NT2/D1 (cell line): ENCODE results near the gene MITF.

Experiments
- DNase-seq: peaks from one replicate; pipeline ENCODE4 v3.0.0-alpha.2; 2011; ENCODE audit warnings: low read depth, low spot score
- H3K27me3 ChIP-seq: 2 replicates; pipeline ENCODE4 v1.6.0; 2011; ENCODE audit warnings: mild to moderate bottlenecking; ENCODE audit not compliant: insufficient read length, insufficient read depth
- H3K36me3 ChIP-seq: 2 replicates; pipeline ENCODE4 v1.6.1; 2011; ENCODE audit warnings: mild to moderate bottlenecking, low read length, mixed read lengths; ENCODE audit not compliant: insufficient read depth, insufficient read length
- H3K4me1 ChIP-seq: 2 replicates; pipeline ENCODE4 v1.5.1; 2011; ENCODE audit not compliant: insufficient read depth, insufficient read length
- H3K4me3 ChIP-seq: 2 replicates; pipeline ENCODE4 v1.5.1; 2011; ENCODE audit warnings: low read depth; ENCODE audit not compliant: insufficient read length
- H3K9ac ChIP-seq: 2 replicates; pipeline ENCODE4 v1.6.0; 2011; ENCODE audit warnings: low read depth; ENCODE audit not compliant: insufficient read length
- H3K9me3 ChIP-seq: 2 replicates; pipeline ENCODE4 v1.5.1; 2011; ENCODE audit warnings: mild to moderate bottlenecking, low read length; ENCODE audit not compliant: insufficient read depth
- SUZ12 ChIP-seq: IDR thresholded peaks from 2 replicates; pipeline ENCODE4 v1.6.1; 2011; ENCODE audit not compliant: insufficient read length, insufficient read depth; ENCODE audit errors: extremely low read depth
- YY1 ChIP-seq: IDR thresholded peaks from 2 replicates; pipeline ENCODE4 v1.6.1; 2011; ENCODE audit not compliant: insufficient read length, insufficient read depth
- ZNF274 ChIP-seq: IDR thresholded peaks from 2 replicates; pipeline ENCODE4 v1.6.1; 2011; ENCODE audit warnings: mild to moderate bottlenecking, low read depth, low read length

The MITF gene, protein sequence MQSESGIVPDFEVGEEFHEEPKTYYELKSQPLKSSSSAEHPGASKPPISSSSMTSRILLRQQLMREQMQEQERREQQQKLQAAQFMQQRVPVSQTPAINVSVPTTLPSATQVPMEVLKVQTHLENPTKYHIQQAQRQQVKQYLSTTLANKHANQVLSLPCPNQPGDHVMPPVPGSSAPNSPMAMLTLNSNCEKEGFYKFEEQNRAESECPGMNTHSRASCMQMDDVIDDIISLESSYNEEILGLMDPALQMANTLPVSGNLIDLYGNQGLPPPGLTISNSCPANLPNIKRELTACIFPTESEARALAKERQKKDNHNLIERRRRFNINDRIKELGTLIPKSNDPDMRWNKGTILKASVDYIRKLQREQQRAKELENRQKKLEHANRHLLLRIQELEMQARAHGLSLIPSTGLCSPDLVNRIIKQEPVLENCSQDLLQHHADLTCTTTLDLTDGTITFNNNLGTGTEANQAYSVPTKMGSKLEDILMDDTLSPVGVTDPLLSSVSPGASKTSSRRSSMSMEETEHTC

DNA sequence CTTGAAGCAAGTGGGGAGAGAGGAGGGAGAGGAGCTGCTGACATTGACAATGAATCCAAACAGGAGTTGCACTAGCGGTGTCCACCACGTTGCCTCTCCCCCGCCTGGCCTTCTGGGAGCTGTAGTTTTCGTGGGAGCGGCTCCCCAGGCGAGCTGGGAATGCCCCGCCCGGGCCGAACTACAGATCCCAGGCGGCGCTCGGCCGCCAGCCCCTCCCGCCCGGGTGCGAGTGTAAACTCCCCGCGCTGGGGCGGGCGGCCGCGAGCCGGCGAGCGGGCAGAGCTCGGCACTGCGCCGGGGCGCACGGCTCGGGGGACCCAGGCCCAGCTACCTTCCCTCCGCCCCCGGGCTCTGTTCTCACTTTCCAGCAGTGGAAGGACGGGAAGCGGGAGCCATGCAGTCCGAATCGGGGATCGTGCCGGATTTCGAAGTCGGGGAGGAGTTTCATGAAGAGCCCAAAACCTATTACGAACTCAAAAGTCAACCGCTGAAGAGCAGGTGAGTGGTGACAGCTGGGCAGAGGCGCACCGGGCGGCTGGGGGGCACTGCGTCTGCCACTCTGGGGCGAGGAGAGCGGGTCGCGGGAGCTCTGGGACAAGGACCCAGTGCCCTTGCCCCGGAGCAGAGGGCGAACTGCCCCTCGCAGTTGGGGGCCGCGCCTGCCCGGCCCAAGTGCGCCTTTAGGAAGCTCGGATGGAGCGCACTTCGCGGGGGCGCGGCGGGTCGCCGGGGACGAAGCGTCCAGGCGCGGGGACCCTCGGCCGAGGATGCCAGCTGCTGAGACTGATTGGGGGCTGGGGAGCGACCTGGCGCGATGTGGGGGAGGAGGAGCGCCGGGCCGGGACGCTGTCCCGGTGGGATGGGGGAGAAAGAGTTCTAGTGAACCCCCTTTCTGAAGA, at the start of gene MITF:
Gene MITF (plus strand): TSS at position 261 of the 899 bp plus-strand sequence. CDS start 134 bp downstream, at position 395.
- Histone ChIP-seq H3K27me3 (peaks cover 61% of the 10 kb centered on the region), H3K9ac (peak within 1 kb of the TSS; percentile 84), H3K4me3 (peak within 1 kb of the TSS; percentile 84), H3K9me3 (no peaks in the 10 kb centered on the region), H3K4me1 (no peaks in the 10 kb centered on the region), H3K36me3 (no peaks in the 10 kb centered on the region)
- TF ChIP-seq ZNF274 (no peak), YY1 (no peak), SUZ12 (no peak)
- peak; percentile 85 for DNase-seq

DNA sequence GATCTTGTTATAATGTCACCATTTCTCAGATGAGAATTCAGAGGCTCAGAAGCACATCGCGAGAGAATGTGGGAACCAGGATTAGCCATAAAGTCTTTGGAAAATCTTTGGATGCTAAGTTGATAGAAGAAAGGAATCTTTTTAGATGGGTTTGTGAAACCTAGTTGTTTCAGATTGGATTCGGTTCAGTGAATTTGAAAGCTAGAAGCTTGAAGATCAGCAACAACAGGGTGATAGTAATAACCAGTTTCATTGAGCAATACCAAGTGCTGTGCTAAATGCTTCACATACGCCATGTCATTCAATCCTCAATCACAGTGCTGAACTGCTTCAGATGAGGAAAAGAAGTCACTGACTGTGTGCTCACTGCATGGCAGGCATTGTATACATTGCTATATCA, 47.4 kb upstream of the MITF start:
- no peak for TF ChIP-seq SUZ12
- TF ChIP-seq YY1 = no peak
- TF ChIP-seq ZNF274 = no peak
- DNase-seq = no peak
- Histone ChIP-seq H3K27me3 (peaks cover 7% of the 10 kb centered on the region), H3K36me3 (no peaks in the 10 kb centered on the region), H3K4me1 (no peaks in the 10 kb centered on the region), H3K9ac (no peak overlapping the region), H3K9me3 (no peaks in the 10 kb centered on the region), H3K4me3 (no peak overlapping the region)

DNA sequence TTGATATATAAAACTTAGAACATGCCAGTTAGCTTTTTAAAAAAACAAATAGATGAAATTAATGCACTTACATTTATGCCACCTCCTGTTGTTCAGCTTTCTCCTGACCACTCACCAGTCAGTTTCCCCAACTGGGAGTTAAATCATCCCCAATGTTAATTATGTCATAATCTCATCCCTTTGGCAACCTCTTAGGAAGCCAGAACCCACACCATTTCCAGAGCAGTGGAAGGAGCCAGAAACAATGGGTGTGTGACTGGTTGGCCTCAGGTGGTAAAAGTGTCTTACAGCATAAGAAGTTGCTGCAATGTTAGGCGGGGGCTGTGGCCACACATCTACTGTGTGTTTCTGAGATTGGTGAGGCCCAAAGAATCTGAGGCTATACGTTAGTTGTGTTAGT, 46.5 kb upstream of the MITF start:
- peaks cover 3% of the 10 kb centered on the region for H3K27me3 ChIP-seq
- H3K4me3 ChIP-seq = no peak overlapping the region
- no peak for DNase-seq
- no peak overlapping the region for H3K9ac ChIP-seq
- no peaks in the 10 kb centered on the region for H3K4me1 ChIP-seq
- no peaks in the 10 kb centered on the region for H3K36me3 ChIP-seq
- H3K9me3 ChIP-seq = no peaks in the 10 kb centered on the region
- TF ChIP-seq SUZ12 (no peak), YY1 (no peak), ZNF274 (no peak)

- Histone ChIP-seq H3K27me3 (no peaks in the 10 kb centered on the region), H3K4me3 (no peak overlapping the region), H3K36me3 (no peaks in the 10 kb centered on the region), H3K9ac (no peak overlapping the region), H3K9me3 (0 out of 2 replicates have a peak, but pooled peaks cover under 1% of the 10 kb centered on the region), H3K4me1 (no peaks in the 10 kb centered on the region)
- DNase-seq = no peak
- TF ChIP-seq SUZ12 (no peak), ZNF274 (no peak), YY1 (no peak)
Measured at GRCh38 chr3:69695443-69695842, 43.8 kb upstream of the MITF start.

- no peak for TF ChIP-seq SUZ12
- TF ChIP-seq ZNF274 = no peak
- TF ChIP-seq YY1 = no peak
- Histone ChIP-seq H3K4me3 (no peak overlapping the region), H3K36me3 (no peaks in the 10 kb centered on the region), H3K9ac (no peak overlapping the region), H3K27me3 (no peaks in the 10 kb centered on the region), H3K4me1 (no peaks in the 10 kb centered on the region), H3K9me3 (peaks cover 5% of the 10 kb centered on the region)
- DNase-seq = no peak
Measured at GRCh38 chr3:69695933-69696332, 43.3 kb upstream of the MITF start.

GRCh38 chr3:69696367-69696766, 42.9 kb upstream of the MITF start:
- Histone ChIP-seq H3K4me3 (no peak overlapping the region), H3K9ac (no peak overlapping the region), H3K9me3 (peaks cover 10% of the 10 kb centered on the region), H3K4me1 (no peaks in the 10 kb centered on the region), H3K27me3 (no peaks in the 10 kb centered on the region), H3K36me3 (no peaks in the 10 kb centered on the region)
- no peak for TF ChIP-seq YY1
- TF ChIP-seq SUZ12 = no peak
- TF ChIP-seq ZNF274 = no peak
- DNase-seq = no peak
